Activated CD4-positive, alpha-beta T cell treated with anti-CD3 and anti-CD28 coated beads, Interleukin-2, amount 50 U/mL, for 24 hours (primary cell): ENCODE data around the gene HSD17B7.
"Not testable (repeated sequence)": the region's sequence is repeated elsewhere in the genome, so short reads cannot be mapped to it uniquely, and the experiment has no call there.

Experiments used
- DNase-seq, 2 donors: peaks; one replicate each; pipeline ENCODE4 v3.0.0-alpha.2; 2020; ENCODE audit warnings: low read depth in 1 of 2, low spot score in 1 of 2

HSD17B7 gene

GRCh38 chr1:162807503-162807902 lies 17.0 kb downstream of the HSD17B7 start:
- DNase-seq, result not testable (repeated sequence)

- not testable (repeated sequence) for DNase-seq
Observed at GRCh38 chr1:162812357-162812756, 21.9 kb downstream of the HSD17B7 start.

- not testable (repeated sequence) for DNase-seq
Observed at GRCh38 chr1:162818136-162818535, 27.6 kb downstream of the HSD17B7 start.

DNA sequence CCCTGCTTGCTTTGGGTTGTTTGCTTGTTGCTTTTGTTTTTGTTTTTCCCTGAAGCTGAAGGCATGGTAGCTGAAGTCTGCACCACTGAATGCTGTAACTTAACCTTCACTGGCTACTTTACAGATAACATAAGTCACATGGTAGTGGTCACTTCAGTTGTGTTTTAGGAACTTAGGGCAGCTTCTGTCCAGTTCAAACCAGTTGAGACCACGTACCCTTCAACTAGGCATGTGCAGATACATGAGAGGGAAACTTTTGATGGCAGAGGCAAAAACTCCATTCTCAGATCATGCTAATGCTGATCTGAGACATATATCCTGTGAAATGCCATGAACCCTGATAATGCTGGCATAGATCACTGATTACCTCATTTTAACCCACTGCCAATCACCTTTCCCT lies 28.2 kb downstream of the HSD17B7 start:
- not testable (repeated sequence) for DNase-seq

GRCh38 chr1:162822391-162823200 lies 32.1 kb downstream of the HSD17B7 start:
- no peak for DNase-seq

DNA sequence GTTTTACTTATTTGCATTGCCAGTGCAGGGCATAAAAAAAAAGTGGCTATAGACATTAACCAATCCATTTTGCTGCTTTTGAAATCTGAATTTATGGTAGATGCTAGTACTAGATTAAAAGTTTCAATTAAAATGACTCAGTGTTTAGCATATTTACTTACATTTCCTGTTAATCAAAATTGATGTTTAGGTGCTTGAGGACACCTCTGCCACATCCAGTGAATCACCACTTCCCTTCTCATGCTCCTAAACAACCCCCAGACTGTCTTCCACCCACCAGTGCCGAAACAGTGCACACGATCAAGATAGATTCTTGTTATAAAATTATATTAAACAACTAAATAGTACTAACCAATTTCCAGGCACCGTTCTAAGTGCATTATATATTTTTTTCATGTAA lies 32.7 kb downstream of the HSD17B7 start:
- DNase-seq, result no peak

GRCh38 chr1:162823771-162824525 lies 33.4 kb downstream of the HSD17B7 start:
- no peak for DNase-seq

GRCh38 chr1:162829268-162829667 lies 38.8 kb downstream of the HSD17B7 start:
- DNase-seq, result no peak

GRCh38 chr1:162832470-162832869 lies 42.0 kb downstream of the HSD17B7 start:
- no peak for DNase-seq

DNA sequence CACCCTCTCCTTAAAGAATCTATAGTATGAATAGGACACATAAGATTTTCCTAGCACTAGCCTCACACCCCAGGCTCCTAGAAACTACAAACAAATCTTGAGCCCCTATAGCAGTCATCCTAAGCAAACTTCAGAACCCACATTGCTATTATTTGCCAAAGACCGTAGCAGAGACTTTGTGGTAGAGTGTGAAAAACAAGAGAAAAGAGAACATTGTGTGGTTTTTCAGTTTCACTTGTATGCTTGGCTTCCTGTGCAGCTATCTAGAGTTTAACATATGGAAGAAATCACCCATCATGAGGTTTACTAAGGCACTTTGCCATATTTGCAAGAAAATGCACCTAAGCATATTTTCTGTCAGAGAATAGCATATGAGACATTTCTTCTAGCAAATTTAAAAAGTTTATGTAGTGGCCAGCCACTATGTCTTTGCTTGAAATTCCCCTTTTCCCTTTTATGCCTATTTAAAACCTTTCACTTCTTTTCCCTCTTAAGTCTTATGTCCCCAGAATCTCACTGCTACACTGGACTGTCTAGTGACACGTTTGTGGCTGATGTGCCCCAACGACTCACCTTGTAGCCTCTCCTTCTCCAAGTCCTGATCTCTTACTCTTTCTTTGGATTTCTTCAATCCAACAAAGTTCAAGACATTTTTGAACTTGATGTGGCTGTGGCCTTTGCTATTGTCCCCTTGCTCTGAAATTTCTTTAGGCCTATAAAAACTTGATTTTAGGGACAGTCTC lies 44.8 kb downstream of the HSD17B7 start:
- DNase-seq, result no peak

- no peak for DNase-seq
Observed at GRCh38 chr1:162838863-162839262, 48.4 kb downstream of the HSD17B7 start.

DNA sequence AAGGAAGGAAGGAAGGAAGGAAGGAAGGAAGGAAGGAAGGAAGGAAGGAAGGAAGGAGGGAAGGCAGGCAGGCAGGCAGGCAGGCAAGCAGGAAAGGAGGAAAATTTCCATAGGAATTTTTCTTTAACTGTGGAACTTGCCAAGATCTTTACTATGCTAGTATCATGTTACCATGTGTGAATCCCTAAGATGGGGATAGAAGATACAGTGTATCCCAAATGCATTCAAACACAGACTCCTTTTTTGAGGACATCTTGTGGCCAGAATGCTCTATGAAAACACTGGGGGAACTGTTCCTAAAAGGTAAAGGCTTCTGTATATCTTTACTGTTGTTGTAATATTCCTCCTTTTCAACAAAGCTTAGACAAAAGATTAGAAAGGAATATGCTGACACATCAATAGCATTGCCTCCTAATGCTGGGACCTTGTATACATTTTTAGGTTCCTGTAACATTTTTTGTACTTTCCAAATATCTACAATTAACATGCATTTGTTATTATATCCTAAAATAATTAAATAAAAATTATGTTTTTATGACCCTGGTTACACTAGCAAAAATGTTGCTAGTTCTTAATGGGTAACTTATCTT lies 49.8 kb downstream of the HSD17B7 start:
- no peak for DNase-seq

GRCh38 chr1:162844153-162844552 lies 53.7 kb downstream of the HSD17B7 start:
- DNase-seq, result no peak

GRCh38 chr1:162846256-162847212 lies 56.0 kb downstream of the HSD17B7 start:
- no peak for DNase-seq

- peak; percentile 57 to 79 for DNase-seq
Observed at GRCh38 chr1:162847839-162848453, 57.4 kb downstream of the HSD17B7 start.

DNA sequence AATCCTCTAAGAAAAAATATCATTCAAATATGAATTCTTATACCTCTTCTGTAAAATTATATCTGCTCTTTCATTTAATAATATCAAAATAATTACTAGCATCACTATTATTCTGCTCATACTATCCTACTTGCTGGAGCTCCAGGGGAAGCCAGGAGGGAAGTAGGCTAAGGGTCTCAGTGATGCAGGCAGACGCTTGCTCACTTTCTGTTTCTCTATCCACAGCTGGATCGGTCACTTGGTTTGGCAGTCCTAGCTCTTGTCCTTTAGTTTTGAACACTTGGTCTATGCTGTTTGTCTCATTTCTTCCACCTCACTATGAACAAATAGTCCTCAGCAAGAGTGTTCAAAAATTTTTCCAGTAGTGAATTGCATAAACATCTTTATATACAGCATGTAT lies 59.2 kb downstream of the HSD17B7 start:
- no peak for DNase-seq

GRCh38 chr1:162851341-162851740 lies 60.8 kb downstream of the HSD17B7 start:
- DNase-seq, result no peak

DNA sequence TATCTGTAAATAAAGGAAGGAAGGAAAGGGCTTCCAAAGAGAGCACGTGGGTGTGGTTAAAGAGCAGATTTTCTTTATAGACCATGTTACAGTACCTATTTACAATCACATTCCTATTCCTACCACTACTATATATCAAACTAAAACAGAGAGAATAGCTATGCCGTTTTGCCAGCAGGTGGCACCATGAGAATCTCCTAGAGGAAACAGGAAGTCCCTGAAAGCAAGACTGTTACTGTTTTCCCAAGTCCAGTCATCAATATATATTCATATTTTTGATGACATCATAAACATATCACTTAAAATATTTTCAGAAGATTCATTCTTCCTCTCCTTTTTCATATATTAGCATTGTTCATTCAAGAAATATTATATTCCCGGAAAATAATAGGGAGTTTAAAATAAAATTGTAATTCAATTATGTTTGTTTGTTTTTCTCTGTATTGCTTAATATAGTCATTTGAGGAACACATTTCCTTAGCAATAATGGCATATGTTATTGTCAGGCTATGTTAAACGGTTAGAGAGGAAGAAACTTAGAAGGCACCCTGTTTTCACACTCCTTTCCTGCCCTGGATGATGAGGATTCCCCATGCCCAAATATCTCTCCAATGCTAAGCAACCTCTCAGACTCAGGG lies 63.9 kb downstream of the HSD17B7 start:
- DNase-seq, result peak in 1 of 2 donors; percentile 22

GRCh38 chr1:162855461-162856150 lies 65.1 kb downstream of the HSD17B7 start:
- no peak for DNase-seq
